Duodenal mucosa (tissue), 2 donors: ENCODE measurements around the gene ZRSR2.
A peak's percentile ranks its signal among the peaks of the same experiment; 100 is the strongest.

Experiments used
- H3K27ac ChIP-seq: one replicate; pipeline ENCODE4 v1.7.0; 2013; ENCODE audit warnings: low read depth, low read length
- H3K27me3 ChIP-seq, 2 donors: one replicate each; pipeline ENCODE4 v1.7.0; 2013; ENCODE audit warnings: low read length in 2 of 2, control low read depth in 1 of 2; ENCODE audit not compliant: insufficient read depth in 2 of 2, control insufficient read depth in 1 of 2
- H3K36me3 ChIP-seq, 2 donors: one replicate each; pipeline ENCODE4 v1.7.0; 2013; ENCODE audit warnings: low read length in 2 of 2, control low read depth in 1 of 2; ENCODE audit not compliant: insufficient read depth in 2 of 2, control insufficient read depth in 1 of 2
- H3K4me1 ChIP-seq, 2 donors: one replicate each; pipeline ENCODE4 v1.7.0; 2013; ENCODE audit warnings: low read length in 2 of 2, control low read depth in 1 of 2; ENCODE audit not compliant: insufficient read depth in 2 of 2, control insufficient read depth in 1 of 2
- H3K4me3 ChIP-seq, 2 donors: one replicate each; pipeline ENCODE4 v1.7.0; 2013; ENCODE audit warnings: low read length in 2 of 2, low read depth in 1 of 2
- H3K9ac ChIP-seq, 2 donors: one replicate each; pipeline ENCODE4 v1.7.0; 2013; ENCODE audit warnings: low read length in 2 of 2, low read depth in 1 of 2
- H3K9me3 ChIP-seq, 2 donors: one replicate each; pipeline ENCODE4 v1.7.0; 2013; ENCODE audit warnings: low read length in 2 of 2, control low read depth in 1 of 2; ENCODE audit not compliant: control insufficient read depth in 1 of 2

The ZRSR2 gene

DNA sequence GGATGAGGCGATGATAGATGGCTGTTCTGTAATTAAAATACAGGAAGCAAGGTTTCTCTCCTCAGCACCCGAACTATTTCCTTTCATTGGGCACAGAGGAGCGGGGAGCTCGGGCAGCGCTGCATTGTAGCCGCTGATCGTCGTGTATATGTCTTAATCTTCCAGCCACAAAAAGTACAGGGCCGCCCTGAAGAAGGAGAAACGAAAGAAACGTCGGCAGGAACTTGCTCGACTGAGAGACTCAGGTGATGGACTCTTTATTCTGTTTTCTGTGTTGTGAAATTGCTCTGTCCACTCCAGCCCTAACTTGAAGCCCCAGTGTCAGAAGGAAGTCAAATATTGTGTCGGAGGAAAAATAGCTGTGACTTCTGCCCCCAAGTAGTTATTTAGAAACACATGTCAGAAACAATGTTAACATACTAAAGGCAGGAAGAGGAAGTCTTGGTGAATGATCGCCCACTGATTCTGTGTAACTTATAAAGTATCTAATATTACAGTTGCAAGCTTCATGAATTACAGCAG, 546 bp downstream of the ZRSR2 start:
- H3K36me3 ChIP-seq: no peaks in the 10 kb centered on the region
- peak overlapping the region; percentile 86 to 88 for H3K4me3 ChIP-seq
- peak overlapping the region; percentile 73 to 74 for H3K9ac ChIP-seq
- H3K27ac ChIP-seq: peak overlapping the region; percentile 81
- H3K9me3 ChIP-seq: no peaks in the 10 kb centered on the region
- no peaks in the 10 kb centered on the region for H3K27me3 ChIP-seq
- H3K4me1 ChIP-seq: no peaks in the 10 kb centered on the region

- Histone ChIP-seq H3K27ac (no peak overlapping the region), H3K4me3 (no peak overlapping the region), H3K9me3 (no peaks in the 10 kb centered on the region), H3K36me3 (peaks cover 0 to 9% of the 10 kb centered on the region in 2 donors), H3K27me3 (no peaks in the 10 kb centered on the region), H3K9ac (no peak overlapping the region), H3K4me1 (no peaks in the 10 kb centered on the region)
These were observed 7.4 kb downstream of the ZRSR2 start for GRCh38 chrX:15797707-15798106.

DNA sequence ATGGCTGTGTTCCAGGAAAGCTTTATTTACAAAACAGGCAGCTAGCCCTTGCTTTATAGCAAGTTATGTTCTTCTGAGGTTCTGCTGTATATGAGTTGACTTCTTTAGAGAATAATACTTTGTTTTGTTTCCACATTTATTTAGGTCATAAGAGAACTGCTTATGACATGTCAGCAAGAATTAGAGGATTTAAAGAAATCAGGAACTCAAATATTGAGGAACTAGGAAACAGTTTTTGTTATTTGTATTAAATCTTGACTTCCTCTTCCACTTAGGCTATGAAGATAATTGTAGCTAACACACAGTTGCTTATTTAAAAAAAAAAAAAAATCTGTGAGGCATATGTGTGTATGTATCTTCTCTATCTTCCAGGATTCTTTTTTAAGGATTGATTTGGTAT, 14.3 kb downstream of the ZRSR2 start:
- Histone ChIP-seq H3K4me1 (no peaks in the 10 kb centered on the region), H3K4me3 (no peak overlapping the region), H3K27ac (no peak overlapping the region), H3K9me3 (no peaks in the 10 kb centered on the region), H3K9ac (no peak overlapping the region), H3K27me3 (no peaks in the 10 kb centered on the region), H3K36me3 (peaks cover 11 to 24% of the 10 kb centered on the region in 2 donors)

GRCh38 chrX:15808254-15808653, 18.0 kb downstream of the ZRSR2 start:
- Histone ChIP-seq H3K36me3 (peaks cover 11 to 22% of the 10 kb centered on the region in 2 donors), H3K27me3 (no peaks in the 10 kb centered on the region), H3K9me3 (no peaks in the 10 kb centered on the region), H3K4me1 (no peaks in the 10 kb centered on the region), H3K9ac (no peak overlapping the region), H3K27ac (no peak overlapping the region), H3K4me3 (no peak overlapping the region)

DNA sequence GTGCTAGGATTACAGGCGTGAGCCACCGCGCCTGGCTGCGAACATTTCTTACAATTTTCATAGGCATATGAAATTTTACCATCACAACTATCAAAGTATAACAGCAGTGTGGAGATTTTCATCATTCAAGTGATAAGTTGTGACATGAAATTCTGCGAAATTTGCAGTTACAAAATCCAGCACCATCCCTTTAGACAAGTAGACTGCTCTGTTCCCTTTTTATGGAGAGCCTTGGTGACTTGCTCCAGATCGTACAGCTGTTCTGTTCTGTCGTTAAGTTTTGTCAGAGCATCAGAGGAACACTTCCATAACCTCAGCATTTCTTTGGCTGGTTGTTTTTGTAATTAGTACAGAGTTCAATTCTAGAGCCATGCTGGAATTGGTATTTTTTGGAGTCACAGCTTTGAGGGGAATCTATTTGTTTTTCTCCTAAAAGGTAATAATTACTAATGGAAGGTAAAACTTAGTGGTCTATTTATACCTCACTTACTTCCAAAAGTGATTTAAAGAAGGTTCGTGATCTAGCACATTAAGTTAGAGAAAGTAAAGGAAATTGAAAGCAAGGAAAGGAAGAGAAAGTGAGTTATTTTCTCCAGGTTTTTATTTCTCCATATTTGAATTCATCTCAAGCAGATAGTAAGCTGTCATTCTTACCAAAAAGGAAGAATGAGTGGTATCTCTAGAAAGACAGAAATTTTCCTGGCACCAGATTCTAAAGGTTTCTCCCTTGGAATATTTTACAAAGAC, 22.1 kb downstream of the ZRSR2 start:
- Histone ChIP-seq H3K4me3 (no peak overlapping the region), H3K27ac (no peak overlapping the region), H3K4me1 (no peaks in the 10 kb centered on the region), H3K27me3 (no peaks in the 10 kb centered on the region), H3K9ac (no peak overlapping the region), H3K9me3 (no peaks in the 10 kb centered on the region), H3K36me3 (peaks cover 0 to 30% of the 10 kb centered on the region in 2 donors)

DNA sequence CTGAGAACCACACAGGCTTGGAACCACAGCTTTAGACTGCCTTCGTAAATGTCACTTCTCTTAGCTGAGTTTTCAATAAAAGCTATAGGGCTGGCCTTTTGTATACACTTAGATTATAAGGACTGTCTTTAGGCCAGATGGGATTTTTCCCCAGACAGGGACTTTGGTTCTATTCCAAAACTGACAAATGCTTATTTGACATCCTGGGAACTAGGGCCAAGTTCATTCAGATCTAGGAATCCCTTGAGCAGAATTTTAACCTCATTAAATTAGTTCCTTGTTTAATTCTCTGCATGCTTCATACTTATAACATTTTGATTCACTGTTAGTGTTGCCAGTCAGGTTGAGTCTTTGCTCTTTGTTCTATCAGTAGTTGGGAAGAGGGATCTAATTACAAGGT, 23.1 kb downstream of the ZRSR2 start:
- H3K9ac ChIP-seq: no peak overlapping the region
- peaks cover 0 to 30% of the 10 kb centered on the region in 2 donors for H3K36me3 ChIP-seq
- H3K27me3 ChIP-seq: no peaks in the 10 kb centered on the region
- H3K4me1 ChIP-seq: no peaks in the 10 kb centered on the region
- H3K9me3 ChIP-seq: no peaks in the 10 kb centered on the region
- H3K27ac ChIP-seq: no peak overlapping the region
- no peak overlapping the region for H3K4me3 ChIP-seq

DNA sequence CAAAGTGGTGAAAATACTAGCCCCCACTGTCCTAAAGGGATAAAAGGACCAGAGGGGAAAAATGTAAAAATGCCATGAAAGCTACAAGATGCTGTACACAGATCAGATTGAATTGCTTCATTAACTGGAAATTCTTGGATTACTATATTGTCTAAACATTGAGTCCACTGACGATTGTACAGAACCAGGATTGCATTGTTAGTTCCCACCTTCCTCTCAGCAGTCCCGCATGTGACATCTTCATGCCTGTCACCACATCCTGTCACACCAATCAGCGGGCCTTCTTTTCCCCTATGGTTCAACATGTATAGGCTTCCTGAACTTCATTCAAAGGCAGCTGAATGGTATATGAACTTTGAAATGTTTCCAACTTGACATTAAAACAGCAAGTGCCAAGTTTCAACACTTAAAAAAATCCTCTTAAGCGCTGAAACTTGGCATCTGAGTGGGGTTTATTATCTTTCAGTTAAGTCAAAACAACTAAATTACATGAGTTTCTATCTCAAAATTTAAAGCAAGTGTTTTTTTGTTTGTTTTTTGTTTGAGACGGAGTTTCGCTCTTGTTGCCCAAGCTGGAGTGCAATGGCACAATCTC, 24.6 kb downstream of the ZRSR2 start:
- H3K9ac ChIP-seq: no peak overlapping the region
- H3K4me3 ChIP-seq: no peak overlapping the region
- H3K4me1 ChIP-seq: no peaks in the 10 kb centered on the region
- no peak overlapping the region for H3K27ac ChIP-seq
- H3K27me3 ChIP-seq: no peaks in the 10 kb centered on the region
- peaks cover 2 to 24% of the 10 kb centered on the region in 2 donors for H3K36me3 ChIP-seq
- H3K9me3 ChIP-seq: no peaks in the 10 kb centered on the region

DNA sequence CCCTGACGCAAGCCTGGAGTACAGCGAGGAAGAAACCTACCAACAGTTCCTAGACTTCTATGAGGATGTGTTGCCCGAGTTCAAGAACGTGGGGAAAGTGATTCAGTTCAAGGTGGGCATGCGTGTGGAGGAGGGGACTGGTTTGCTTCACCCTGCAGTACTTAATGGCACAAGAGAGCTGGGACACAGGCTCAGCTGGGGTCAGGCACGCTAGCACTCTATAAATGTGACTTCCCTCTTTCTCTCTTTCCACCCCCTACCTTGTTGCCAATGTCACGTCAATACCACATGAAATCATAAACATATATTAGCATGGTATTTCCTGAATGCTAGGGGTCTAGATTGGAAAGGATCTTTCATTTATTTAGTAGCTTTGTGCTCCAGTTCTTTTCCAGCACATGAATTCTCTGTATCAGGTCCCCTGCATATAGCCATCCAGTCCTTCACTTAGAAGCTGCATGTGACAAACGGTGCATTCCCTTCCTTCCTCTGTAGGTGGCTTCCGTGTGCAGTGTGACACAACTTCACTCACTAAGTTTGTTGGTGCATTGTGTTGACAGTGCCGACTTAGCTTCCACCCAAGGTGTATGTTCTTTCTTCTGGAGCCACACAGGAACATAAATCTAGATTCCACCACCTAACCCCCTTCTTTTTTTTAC, 25.6 kb downstream of the ZRSR2 start:
- no peak overlapping the region for H3K27ac ChIP-seq

DNA sequence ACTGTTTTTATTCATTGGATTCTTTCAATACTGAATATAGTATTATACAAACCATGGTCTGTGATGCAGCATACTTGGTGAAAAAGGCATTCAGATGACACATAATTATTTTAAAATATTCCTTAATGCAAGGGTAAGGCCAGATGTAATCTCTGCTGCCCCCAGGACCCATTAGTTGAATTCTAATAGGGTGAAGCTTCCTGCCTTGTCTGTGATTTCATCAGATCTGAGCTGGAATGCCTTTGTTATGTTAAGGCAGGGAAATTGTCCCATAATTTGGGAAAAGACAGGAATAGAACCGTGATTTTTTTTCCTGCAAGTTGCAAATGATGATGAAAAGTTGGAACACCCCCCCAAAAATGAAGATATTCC, 26.1 kb downstream of the ZRSR2 start:
- Histone ChIP-seq H3K27me3 (no peaks in the 10 kb centered on the region), H3K36me3 (peaks cover 12 to 34% of the 10 kb centered on the region in 2 donors), H3K27ac (no peak overlapping the region), H3K4me1 (no peaks in the 10 kb centered on the region), H3K9ac (no peak overlapping the region), H3K4me3 (no peak overlapping the region), H3K9me3 (no peaks in the 10 kb centered on the region)

More for the DNA sequence above, 25.6 kb downstream of the ZRSR2 start:
- Histone ChIP-seq H3K36me3 (peaks cover 12 to 31% of the 10 kb centered on the region in 2 donors), H3K4me1 (no peaks in the 10 kb centered on the region), H3K4me3 (no peak overlapping the region), H3K9me3 (no peaks in the 10 kb centered on the region), H3K27me3 (no peaks in the 10 kb centered on the region), H3K9ac (no peak overlapping the region)

DNA sequence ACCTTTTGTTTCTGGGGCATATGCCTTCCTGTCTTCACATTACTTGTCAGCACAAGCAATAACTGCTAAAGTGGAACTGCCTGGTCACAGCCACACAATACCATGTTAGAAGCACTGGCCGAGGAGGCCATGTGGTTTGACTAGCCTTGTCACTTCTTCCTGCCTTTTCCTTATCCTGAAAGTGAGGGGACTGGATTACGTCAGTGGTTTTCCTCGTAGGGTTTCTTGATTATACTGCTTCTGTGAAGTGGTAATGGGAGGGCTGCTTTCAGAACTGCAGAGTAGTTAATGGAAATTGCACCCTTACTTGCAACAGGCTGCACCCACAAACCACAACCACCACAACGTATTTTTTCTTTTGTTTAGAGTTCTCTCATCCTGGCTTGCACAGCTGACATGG, 26.6 kb downstream of the ZRSR2 start:
- H3K9ac ChIP-seq: no peak overlapping the region
- peaks cover 12 to 34% of the 10 kb centered on the region in 2 donors for H3K36me3 ChIP-seq
- H3K4me3 ChIP-seq: no peak overlapping the region
- no peaks in the 10 kb centered on the region for H3K9me3 ChIP-seq
- no peaks in the 10 kb centered on the region for H3K4me1 ChIP-seq
- no peaks in the 10 kb centered on the region for H3K27me3 ChIP-seq
- H3K27ac ChIP-seq: no peak overlapping the region
